CD4-positive, alpha-beta T cell treated with Interleukin-6 for 4 hours (primary cell): Measurements from ENCODE around the gene B4GALNT4.
"Not testable (repeated sequence)": the region's sequence is repeated elsewhere in the genome, so short reads cannot be mapped to it uniquely, and the experiment has no call there.

Experiments used
- DNase-seq: peaks from one replicate; pipeline ENCODE4 v3.0.0-alpha.2; 2020; ENCODE audit warnings: mixed read lengths

Gene B4GALNT4

DNA sequence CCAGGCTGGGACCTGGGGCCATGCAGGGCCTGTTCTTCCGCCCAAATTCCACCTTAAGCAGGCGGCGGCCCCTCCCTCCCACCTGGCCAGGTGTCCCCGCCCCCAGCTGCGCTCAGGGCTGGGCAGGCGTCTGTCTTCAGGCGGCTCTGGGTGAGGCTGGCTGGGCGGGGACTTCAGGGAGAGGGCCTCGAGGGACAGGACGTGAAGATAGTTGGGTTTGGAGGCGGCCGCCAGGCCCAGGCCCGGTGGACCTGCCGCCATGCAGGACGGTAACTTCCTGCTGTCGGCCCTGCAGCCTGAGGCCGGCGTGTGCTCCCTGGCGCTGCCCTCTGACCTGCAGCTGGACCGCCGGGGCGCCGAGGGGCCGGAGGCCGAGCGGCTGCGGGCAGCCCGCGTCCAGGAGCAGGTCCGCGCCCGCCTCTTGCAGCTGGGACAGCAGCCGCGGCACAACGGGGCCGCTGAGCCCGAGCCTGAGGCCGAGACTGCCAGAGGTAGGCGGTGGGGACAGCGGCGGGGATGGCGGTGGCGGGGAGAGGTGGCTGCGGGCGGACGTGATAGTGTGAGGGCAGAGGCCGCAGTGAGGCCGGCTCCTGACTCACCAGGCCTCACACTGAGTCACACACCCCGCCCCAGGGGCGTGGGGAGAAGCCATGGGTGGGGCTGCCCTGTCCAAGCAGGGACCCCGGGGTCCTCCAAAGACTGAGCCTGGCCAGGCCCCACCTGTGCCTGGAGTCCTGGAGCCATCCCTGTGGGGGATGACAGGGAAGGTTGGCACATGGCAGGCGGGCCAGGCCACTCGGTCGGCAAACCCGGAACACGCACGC is 24.9 kb downstream of the B4GALNT4 start, which contains the start of gene PKP3:
TSS of gene PKP3 (plus strand) at position 176 of the 824 bp plus-strand sequence. CDS start at position 260, 84 bp downstream.
- no peak for DNase-seq

DNA sequence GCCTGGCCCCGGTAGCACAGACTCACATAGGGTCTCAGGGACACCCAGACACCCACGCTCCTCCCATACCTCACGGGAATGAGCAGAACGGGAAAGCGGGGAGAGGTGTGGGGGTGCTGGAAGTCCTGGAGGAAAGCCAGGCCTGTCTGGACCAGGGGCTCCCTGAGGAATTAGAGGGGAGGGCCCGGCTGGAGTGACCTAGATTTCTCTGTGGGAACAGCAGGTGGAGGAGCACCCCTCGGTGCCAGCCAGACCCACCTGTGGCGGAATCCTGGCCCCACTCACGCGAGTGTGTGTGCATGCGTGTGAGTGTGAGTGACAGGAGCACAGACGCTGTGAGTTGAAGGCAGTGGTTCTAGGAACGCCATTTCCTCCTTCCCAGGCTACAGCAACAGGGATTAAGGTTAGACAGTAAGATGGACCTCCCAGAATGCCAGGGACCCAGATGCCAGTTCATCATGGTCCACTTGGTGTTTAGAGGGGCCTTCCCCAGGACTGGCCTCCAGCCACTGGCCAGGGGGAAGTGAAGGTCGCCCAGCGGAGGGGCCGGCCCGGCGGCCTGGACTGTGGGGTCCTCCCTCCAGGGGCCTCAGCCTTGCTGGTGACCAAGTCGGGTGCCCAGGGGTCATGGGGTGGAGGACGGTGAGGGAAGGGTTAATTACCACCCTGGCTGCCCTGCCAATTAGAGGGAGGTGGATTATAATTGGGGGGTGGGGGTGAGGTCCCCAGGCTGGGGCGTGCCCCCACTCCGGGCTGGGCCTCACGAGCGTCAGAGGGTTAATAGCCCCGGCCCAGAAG is 25.8 kb downstream of the B4GALNT4 start:
- no peak for DNase-seq

DNA sequence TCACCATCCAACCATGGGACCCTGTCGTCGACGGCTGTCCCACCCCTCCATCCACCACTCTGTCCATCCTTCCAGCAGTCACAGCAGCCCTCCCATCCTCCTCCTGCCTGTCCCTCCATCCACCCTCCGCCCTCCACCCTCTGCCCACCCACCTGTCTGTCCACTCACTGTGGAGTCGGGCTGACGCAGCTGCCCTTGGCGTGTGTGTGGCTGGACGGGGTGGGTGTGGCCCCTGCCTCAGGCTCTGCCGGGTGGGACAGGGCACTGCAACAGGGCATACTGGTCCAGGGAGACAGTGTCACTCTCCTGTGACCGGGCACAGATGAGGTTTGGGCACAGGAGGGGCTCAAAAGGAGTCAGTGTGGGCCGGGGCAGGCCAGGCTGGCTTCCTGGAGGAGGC is 26.6 kb downstream of the B4GALNT4 start:
- DNase-seq: no peak

DNA sequence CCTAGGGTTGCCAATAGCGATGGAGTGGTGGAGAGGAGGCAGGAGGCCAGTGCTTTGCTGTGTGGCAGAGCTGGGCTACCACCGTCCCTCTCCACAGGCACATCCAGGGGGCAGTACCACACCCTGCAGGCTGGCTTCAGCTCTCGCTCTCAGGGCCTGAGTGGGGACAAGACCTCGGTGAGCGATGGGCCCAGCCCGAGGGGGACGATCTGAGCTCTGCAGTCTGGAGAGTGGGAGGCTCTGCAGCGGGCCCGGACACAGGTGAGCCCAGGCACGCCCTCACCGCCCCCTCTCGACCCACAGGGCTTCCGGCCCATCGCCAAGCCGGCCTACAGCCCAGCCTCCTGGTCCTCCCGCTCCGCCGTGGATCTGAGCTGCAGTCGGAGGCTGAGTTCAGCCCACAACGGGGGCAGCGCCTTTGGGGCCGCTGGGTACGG is 27.2 kb downstream of the B4GALNT4 start:
- DNase-seq: peak; percentile 40

DNA sequence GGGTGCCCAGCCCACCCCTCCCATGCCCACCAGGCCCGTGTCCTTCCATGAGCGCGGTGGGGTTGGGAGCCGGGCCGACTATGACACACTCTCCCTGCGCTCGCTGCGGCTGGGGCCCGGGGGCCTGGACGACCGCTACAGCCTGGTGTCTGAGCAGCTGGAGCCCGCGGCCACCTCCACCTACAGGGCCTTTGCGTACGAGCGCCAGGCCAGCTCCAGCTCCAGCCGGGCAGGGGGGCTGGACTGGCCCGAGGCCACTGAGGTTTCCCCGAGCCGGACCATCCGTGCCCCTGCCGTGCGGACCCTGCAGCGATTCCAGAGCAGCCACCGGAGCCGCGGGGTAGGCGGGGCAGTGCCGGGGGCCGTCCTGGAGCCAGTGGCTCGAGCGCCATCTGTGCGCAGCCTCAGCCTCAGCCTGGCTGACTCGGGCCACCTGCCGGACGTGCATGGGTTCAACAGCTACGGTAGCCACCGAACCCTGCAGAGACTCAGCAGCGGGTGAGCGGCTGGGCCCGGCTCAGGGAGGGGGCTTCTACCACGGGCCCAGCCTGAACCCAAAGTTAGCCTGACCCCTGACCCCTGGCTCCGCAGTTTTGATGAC is 27.7 kb downstream of the B4GALNT4 start:
- DNase-seq: peak; percentile 73

DNA sequence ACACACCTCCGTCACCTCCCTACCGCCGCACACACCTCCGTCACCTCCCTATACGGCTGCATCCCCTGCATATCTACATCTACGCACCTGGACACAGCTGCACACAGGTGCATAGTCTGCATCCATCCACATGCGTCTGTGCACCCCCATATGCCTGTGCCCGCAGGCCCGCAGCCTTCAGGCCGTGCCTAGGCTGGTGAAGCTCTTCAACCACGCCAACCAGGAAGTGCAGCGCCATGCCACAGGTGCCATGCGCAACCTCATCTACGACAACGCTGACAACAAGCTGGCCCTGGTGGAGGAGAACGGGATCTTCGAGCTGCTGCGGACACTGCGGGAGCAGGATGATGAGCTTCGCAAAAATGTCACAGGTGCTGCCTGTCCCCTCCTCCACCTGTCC is 29.5 kb downstream of the B4GALNT4 start:
- no peak for DNase-seq

DNA sequence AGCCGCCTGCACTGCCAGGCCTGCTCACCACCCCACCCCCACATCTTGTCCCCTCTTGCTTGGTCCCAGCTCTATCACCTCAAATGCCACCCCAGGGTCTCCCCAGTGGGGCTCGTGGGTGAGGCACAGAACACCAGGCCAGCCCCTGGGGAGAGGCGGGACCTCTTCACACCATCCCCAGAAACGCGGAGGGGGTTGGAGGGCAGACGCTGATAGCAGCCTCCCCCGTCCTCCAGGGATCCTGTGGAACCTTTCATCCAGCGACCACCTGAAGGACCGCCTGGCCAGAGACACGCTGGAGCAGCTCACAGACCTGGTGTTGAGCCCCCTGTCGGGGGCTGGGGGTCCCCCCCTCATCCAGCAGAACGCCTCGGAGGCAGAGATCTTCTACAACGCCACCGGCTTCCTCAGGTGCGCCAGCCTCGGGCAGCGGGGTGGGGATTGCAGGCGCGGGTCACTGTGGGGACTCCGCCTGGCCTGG is 30.5 kb downstream of the B4GALNT4 start:
- no peak for DNase-seq

DNA sequence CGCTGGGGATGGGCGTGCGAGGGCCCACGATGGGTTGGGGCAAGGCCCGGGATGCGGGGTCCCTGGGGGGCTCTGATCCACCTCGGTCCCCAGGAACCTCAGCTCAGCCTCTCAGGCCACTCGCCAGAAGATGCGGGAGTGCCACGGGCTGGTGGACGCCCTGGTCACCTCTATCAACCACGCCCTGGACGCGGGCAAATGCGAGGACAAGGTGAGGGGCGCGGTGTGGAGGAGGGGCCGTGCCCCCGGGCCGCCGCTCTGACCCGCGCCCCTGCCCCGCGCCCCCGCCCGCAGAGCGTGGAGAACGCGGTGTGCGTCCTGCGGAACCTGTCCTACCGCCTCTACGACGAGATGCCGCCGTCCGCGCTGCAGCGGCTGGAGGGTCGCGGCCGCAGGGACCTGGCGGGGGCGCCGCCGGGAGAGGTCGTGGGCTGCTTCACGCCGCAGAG is 31.0 kb downstream of the B4GALNT4 start:
- DNase-seq: no peak

DNA sequence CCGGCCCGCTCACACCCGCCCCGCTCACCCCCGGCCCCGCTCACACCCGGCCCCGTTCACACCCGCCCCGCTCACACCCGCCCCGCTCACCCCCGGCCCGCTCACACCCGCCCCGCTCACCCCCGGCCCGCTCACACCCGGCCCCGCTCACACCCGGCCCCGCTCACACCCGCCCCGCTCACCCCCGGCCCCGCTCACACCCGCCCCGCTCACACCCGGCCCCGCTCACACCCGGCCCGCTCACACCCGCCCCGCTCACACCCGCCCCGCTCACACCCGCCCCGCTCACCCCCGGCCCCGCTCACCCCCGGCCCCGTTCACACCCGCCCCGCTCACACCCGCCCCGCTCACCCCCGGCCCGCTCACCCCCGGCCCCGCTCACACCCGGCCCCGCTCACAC is 31.9 kb downstream of the B4GALNT4 start:
- DNase-seq: not testable (repeated sequence)

DNA sequence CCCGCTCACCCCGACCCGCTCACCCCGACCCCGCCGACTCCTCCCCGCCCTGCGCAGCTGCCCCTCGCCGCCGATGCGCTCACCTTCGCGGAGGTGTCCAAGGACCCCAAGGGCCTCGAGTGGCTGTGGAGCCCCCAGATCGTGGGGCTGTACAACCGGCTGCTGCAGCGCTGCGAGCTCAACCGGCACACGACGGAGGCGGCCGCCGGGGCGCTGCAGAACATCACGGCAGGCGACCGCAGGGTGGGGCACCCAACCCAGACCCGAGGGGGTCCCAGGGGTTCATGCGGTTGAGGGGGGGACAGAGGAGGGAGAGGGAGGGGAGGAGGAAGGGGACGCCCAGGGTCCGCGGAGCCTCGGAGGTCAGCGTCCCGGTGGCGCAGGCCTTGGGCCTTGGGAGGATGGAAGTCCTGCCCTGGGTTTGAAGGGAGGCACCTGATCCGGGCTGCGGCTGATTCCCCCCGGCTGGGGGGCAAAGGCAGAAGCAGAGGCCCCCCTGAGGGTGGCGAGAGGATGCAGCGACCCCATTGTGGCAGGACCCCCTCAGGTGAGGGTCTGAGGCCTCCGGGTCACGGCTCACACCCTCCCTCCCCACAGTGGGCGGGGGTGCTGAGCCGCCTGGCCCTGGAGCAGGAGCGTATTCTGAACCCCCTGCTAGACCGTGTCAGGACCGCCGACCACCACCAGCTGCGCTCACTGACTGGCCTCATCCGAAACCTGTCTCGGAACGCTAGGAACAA is 33.9 kb downstream of the B4GALNT4 start:
- no peak for DNase-seq

DNA sequence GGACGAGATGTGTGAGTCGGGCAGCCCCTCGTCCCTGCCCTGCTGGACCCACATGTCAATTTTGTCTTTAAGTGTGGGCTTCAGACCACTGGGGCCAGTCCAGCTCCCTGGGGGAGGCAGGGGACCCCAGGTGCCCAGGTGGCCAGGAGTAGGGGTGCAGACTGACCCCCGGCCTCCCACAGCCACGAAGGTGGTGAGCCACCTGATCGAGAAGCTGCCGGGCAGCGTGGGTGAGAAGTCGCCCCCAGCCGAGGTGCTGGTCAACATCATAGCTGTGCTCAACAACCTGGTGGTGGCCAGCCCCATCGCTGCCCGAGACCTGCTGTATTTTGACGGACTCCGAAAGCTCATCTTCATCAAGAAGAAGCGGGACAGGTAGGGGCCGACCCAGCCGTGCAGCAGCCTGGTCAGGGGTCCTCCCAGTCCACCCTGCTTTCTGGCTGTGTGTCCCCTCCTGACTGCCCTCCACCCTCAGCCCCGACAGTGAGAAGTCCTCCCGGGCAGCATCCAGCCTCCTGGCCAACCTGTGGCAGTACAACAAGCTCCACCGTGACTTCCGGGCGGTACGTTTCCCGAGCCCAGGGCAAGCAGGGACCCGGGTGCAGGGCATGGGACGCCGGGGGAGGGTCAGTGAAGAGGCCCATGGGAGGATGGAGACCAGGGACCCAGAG is 34.6 kb downstream of the B4GALNT4 start:
- DNase-seq: no peak

DNA sequence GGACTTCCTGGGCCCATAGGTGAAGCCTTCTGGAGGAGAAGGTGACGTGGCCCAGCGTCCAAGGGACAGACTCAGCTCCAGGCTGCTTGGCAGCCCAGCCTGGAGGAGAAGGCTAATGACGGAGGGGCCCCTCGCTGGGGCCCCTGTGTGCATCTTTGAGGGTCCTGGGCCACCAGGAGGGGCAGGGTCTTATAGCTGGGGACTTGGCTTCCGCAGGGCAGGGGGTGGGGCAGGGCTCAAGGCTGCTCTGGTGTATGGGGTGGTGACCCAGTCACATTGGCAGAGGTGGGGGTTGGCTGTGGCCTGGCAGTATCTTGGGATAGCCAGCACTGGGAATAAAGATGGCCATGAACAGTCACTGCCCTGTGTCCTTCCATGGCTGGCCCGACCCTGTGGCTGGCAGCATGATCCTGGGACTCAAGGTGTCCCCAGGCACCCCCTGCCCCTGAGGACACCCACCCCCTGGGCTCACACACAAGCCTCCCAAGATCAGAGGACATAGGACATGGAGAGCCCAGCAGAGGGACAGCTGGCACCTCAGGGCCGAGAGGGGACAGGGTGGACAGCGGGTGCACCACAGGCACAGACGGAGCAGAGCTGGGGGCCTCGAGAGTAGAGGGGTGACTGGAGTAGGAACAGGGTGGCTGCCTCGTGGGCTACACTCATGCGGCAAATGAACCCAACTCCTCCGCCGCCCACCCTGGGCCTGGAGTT is 35.4 kb downstream of the B4GALNT4 start:
- DNase-seq: no peak

DNA sequence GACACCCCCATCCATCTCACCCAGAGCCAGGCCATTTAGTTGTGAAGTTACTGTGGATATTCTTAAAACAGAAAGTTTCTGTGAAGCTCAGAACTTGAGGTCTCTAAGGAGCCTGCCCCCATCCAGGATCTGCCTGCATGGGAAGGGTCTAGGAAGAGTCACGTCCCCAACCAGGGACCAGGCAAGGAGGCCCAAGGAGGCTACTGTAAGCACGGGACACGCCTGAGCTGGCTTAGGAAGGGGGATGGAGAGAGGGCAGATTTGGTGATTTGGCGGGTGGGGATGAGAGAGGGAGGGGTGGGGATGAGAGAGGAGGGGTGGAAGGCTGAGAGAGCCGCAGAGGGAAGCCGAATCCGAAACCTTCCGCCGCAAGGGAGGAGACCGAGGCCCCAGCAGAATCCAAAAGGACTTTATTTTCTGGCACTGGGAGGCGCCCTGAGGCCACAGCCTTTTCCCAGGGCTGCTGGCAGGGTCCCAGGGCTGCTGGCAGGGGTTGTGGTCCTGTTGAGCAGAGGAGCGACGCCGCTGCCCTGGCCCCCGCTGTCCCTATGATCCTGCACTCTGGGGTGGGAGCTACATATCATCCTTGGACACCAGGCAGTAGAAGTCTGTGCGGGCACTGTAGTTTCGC is 36.1 kb downstream of the B4GALNT4 start:
- no peak for DNase-seq

DNA sequence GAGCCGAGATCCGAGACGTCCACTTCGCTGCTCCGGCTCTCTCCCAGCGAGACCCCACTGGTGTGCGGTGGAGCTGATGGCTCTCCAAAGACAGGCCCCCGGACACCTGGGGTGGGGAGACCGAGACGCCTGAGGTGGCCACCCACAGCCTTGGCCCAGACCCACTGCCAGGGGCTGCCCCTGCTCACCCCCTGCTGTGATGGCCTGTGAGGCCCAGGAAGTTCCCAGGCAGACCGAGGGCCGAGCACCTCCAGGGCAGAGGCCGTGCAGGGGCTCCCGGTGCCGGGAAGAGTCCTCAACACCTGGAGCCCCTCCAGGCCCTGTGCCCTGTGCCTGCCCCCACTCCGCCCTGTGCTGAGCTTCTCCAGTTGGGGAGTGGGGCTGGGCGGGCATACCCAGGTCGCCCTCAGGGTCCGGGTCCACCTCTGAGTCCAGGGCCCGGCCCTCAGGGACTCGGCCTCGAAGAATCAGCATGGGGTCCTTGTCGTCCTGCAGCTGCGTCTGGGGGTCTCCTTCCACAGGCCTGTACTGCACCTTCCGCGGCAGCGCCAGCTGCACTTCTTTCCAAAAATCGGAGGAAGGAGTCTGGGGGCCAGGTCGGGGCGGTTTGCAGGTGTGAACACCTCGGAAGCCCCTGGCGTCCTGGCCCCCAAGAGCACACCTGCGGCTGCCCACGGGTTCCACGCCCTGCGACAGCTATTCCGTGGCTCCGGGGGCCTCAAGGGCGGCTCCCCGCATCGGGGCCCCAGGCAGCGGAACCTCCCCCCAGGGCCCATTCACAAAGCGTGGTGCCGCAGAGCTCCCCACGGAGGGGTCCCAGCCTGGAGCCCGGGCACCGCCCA is 36.9 kb downstream of the B4GALNT4 start:
- DNase-seq: no peak

DNA sequence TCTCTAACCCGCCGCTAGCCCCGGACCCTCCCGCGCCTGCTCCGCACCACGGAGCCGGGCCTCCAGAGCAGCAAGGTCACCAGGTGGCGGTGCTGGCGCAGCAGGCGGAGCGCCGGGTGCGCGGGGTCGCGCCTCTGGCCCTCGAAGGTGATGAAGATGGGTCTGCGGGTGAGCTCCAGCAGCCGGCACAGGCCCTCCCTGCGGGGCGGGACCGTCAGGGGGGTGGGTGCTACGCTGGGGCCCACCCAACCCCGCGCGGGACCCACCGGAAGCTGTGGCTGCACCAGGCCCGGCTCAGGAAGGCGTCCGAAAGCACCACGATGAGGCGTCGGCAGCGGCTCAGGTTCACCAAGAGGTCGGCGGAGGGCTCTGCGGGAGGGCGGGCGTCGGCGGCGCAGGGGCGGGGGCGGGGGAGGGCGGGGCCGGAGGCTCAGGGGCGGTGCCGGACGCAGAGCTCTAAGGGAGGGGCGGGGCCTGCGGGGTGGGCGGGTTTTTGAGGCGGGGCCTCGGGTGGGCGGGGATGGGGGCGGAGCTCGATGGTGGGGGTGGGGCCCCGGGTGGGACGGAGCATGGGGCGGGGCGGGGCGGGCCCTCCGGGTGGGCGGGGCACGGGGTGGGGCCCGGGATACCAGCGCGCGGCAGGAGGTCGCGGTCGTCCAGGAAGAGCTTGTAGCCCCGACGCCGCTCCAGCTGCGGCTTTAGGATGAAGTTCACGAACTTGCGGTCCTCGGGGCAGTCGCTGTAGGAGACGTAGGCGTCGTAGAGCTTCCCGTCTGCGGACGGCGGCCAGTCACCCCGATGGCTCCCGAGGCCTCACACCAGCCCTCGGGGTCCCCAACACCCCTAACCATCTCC is 37.7 kb downstream of the B4GALNT4 start:
- DNase-seq: peak; percentile 93

DNA sequence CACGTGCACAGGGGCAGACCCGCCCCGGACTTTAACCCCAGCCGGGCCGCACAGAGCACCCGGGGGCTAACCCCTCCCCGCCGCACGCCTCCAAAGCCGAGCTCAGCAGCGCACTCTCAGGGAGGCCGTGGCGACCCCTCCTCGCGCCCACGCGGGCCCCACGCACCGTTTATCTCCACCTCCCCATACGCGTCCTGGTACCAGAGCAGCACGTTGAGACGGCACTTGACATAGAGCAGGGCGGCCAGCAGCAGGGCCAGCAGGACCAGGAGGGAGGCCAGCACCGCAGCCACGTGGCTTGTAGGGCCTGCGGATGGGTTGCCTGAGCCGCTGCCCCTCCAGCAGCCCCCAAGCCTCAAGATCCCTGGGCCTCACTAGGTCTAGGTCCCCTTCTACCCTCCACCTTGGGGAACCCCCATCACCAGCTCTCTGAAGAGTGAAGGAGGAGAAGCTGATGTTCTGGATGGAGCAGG is 38.4 kb downstream of the B4GALNT4 start:
- no peak for DNase-seq

DNA sequence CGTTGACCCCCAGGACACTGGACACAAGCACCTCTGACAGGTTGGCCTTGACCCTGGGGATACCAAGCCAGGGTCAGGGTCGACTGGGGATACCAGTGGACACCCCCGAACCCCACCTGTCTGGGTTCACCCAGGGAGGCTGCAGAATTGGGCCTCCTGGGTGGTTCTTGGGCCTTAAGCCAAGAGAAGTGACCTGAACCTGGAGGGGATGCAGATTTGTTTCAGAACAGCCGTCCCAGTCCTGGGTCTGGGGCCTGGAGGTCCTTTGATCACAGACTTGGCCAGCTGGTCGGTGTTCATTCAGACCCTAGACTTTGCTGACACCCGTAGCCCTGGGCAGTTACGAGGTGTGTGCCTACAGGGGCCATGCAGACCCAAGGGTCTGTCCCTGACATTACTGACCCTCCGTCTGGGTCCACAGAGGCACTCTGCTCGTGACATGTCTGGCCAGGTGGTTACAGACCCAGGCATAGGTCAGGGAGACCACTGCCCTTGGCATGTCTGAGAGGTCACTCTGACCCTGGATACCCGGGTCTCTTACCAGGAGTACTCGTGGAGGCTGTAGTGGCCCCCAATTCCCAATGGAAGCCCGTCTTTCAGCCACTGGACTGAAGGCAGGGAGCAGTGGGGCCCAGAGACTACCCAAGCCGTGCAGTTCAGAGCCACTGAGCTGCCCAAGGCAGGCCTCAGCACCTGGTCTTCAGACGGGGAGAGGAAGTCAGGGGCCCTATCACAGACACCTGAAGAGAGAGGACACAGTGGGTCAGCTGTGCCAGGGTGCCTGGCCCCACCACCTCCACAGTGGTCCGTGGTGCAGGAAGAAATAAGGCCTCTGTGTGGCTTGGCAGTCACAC is 39.1 kb downstream of the B4GALNT4 start:
- no peak for DNase-seq
